Jurkat, Clone E6-1 (cell line): ENCODE measurements around the gene DUSP8.

ENCODE experiments used
- DNase-seq: peaks from one replicate; pipeline ENCODE4 v3.0.0-alpha.2; 2011; ENCODE audit warnings: low read depth, low spot score
- H3K4me3 ChIP-seq: 2 replicates; pipeline ENCODE4 v1.5.1; 2011; ENCODE audit warnings: mild to moderate bottlenecking, low read length, control low read depth, moderate library complexity

DUSP8 gene

GRCh38 chr11:1540074-1540473, 32.0 kb downstream of the DUSP8 start:
- no peak overlapping the region for H3K4me3 ChIP-seq

DNA sequence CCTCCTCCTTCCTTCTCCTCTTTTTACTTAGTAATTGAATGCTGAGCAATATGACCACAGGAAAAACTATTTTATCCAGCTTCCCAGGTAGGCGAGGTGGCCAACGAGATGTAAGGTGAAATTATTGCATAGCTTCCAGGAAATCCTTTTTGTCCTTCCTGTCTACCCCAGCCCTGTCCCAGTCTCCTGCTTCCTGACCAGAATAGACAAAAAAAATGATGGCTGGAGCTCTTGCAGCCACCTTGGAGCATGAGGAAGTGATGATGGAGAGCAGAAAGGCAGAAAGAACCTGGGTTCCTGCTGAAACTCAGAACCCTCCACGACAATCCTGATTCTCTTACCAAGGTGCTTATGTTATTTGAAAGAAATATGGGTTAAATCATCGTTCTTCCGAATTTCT, 33.9 kb downstream of the DUSP8 start:
- no peak for DNase-seq
- no peak overlapping the region for H3K4me3 ChIP-seq

More at GRCh38 chr11:1540074-1540473, 32.0 kb downstream of the DUSP8 start:
- no peak for DNase-seq

- no peak for DNase-seq
- no peak overlapping the region for H3K4me3 ChIP-seq
Measured at GRCh38 chr11:1536065-1536843, 35.8 kb downstream of the DUSP8 start.

GRCh38 chr11:1534682-1535081, 37.4 kb downstream of the DUSP8 start:
- DNase-seq = no peak

DNA sequence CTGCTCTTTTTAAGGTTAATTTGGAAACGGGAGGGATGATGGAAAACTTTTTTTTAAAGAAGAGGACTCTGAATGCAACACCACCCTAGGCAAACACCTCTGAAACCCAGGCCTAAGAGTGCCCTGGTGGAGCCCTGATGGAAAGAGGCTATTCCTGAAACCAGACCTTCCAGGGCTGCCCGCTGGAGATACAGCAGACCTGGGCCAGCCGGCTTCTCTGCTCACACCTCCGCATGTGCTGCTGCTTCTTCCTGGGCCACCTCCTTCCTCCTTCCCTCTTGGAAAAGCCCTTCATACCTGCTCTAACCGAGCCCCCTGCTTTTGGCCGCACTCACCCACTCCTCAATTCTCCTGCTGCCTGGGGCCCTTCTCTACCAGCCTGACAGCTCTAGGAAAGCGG, 37.9 kb downstream of the DUSP8 start:
- DNase-seq = no peak

More at GRCh38 chr11:1534682-1535081, 37.4 kb downstream of the DUSP8 start:
- H3K4me3 ChIP-seq = no peak overlapping the region

DNA sequence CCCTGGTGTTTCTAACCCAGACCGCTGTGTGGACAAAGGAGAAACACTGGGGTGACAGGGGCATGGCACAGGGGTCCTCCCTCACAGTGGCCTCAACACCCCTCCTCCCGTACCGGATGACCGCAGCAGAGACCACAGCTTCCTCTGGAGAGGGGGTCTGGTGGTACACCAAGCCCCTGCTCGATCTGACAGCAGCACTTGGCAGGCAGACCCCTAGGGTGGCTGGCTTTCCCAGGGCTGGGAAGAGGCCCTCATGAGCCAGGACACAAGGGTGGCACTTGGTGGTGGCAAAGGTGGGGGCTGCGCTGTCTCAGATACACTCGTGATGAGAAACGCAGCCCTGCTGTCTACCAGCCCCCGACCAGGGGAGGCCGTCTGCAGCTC, 38.7 kb downstream of the DUSP8 start:
- no peak overlapping the region for H3K4me3 ChIP-seq
- DNase-seq = no peak

More for the DNA sequence above, 37.9 kb downstream of the DUSP8 start:
- H3K4me3 ChIP-seq = no peak overlapping the region

GRCh38 chr11:1532606-1533341, 39.3 kb downstream of the DUSP8 start:
- DNase-seq = no peak
- H3K4me3 ChIP-seq = no peak overlapping the region

- no peak overlapping the region for H3K4me3 ChIP-seq
- DNase-seq = no peak
Measured at GRCh38 chr11:1532014-1532586, 40.0 kb downstream of the DUSP8 start.

- no peak overlapping the region for H3K4me3 ChIP-seq
- DNase-seq = no peak
Measured at GRCh38 chr11:1531449-1532013, 40.5 kb downstream of the DUSP8 start.

GRCh38 chr11:1530686-1531448, 41.2 kb downstream of the DUSP8 start:
- H3K4me3 ChIP-seq = no peak overlapping the region
- no peak for DNase-seq

DNA sequence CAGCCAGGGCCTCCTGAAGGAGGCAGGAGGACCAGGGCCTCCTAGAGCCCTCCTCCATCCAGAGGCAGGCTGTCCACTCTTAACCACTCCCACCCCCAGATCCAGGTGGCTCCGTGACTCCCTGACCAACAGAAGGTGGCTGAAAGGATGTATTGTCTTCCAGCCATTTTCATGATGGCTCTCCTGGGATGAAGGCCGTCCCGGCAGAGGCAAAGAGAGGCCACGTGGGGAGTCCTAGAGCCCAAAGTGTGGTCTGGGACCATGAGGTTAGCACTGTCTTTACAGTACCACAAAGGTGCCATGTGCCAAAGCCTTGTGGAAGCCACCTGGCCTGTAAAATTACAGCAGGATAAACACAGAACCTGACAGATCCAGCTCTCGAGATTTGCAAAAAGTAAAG, 42.3 kb downstream of the DUSP8 start:
- H3K4me3 ChIP-seq = no peak overlapping the region
- DNase-seq = no peak

DNA sequence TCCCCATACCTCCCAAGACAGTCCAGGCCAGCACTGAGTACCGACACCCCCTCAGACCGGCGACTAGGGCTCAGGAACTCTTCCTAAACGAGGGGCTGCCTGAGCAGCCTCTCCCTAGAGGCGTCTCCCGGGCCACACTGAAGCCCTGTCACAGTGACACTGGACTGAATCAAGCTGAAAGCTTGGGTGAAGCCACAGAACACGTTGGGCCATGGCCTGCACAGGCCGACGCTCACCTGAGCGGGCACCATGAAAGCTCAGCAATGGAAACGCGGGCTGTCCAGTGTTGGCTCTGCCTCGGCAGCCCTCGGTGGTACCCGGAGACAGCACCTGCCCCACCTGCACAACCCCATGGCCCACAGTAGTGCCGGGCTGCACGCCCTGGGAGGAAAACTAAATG, 42.8 kb downstream of the DUSP8 start:
- no peak overlapping the region for H3K4me3 ChIP-seq
- no peak for DNase-seq

DNA sequence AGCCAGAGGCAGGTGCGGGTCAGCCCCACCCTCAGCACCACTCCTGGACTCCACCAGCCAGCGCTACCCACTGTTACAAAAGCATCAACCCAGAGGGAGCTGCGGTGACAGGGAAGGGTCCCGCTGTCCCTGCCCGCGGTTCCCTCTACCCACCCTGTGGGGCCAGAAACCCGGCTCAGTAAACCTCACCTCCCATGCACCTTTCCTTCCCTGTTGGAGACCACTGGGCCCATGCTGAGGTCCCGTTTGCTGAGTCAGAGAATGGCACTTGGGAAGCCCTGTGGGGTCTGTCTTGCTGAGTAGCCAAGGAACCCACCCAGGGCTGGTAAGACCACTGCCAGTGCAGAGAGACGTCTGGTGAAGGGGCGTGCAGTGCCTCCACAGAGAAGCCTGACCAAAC, 43.4 kb downstream of the DUSP8 start:
- no peak for DNase-seq

DNA sequence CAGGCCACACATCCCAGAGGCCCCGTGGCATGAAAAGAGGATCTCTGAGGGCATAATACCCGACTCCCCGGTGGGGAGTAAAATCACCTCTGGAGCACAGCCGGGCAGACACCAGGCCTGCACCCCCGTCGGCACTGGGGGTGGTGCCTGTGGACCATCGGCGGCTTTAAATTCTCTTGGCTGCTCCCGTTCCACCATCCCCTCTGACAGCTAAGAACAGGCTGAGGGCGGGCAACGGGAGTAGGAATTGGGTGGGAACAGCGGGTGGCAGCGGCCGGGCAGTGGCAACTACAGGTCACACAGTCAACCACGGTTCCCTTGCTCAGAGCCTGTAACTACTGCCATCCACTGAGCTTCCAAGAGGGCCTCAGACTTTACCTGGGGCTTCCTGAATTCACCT, 45.3 kb downstream of the DUSP8 start:
- no peak for DNase-seq
- H3K4me3 ChIP-seq = no peak overlapping the region

More for the DNA sequence above, 43.4 kb downstream of the DUSP8 start:
- no peak overlapping the region for H3K4me3 ChIP-seq

DNA sequence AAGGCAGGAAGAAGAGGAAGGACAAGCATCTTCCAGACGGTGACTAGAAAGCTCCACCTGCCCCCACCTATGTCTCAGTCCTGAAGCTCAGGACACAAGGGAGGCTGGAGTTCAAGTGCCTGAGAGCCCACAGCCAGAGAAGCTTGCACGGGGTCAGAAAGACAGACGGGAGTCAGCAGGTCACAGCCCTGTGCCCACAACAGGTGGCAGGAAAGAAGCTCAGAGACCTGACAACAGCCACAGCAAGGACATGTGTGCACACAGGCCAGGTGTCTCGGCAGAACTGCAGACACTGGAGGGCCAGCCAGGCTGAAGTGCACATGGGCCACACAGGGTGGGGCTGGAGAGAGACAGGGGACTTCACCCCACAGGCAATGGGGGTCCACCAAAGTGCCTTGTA, 48.3 kb downstream of the DUSP8 start:
- DNase-seq = peak; percentile 52
- no peak overlapping the region for H3K4me3 ChIP-seq

- no peak overlapping the region for H3K4me3 ChIP-seq
- no peak for DNase-seq
Measured at GRCh38 chr11:1523077-1523476, 49.0 kb downstream of the DUSP8 start.

GRCh38 chr11:1522081-1522424, 50.0 kb downstream of the DUSP8 start:
- DNase-seq = no peak
- no peak overlapping the region for H3K4me3 ChIP-seq

GRCh38 chr11:1521382-1522080, 50.5 kb downstream of the DUSP8 start:
- H3K4me3 ChIP-seq = no peak overlapping the region
- DNase-seq = no peak
